Stimulated activated naive CD8-positive, alpha-beta T cell treated with anti-CD3 and anti-CD28 coated beads, Interleukin-15, amount 100 ng/mL, for 72 hours (primary cell): ENCODE data around the gene KRT16.
"Not testable (repeated sequence)": the region's sequence is repeated elsewhere in the genome, so short reads cannot be mapped to it uniquely, and the experiment has no call there.

Experiments
- ATAC-seq: fragments of 150-1000 bp; cut with Tn5 transposase; 2 replicates; pipeline ENCODE4 v1.10.0; 2021; ENCODE audit warnings: mild to moderate bottlenecking, moderate library complexity
- DNase-seq, 2 donors: peaks; one replicate each; pipeline ENCODE4 v3.0.0; 2021 to 2022
- H3K27ac Mint-ChIP-seq, 2 donors: one replicate each; pipeline ENCODE4 v1.8.0; 2022; ENCODE audit warnings: mild to moderate bottlenecking in 2 of 2, mixed read lengths in 2 of 2, moderate library complexity in 2 of 2
- H3K27me3 Mint-ChIP-seq: one replicate; pipeline ENCODE4 v1.8.0; 2022; ENCODE audit warnings: mixed read lengths
- H3K4me1 Mint-ChIP-seq: one replicate; pipeline ENCODE4 v1.8.0; 2022; ENCODE audit warnings: mild to moderate bottlenecking, mixed read lengths
- H3K4me3 Mint-ChIP-seq, 2 donors: one replicate each; pipeline ENCODE4 v1.8.0; 2022; ENCODE audit warnings: mild to moderate bottlenecking in 2 of 2, mixed read lengths in 2 of 2, moderate library complexity in 1 of 2
- H3K9me3 Mint-ChIP-seq, 2 donors: one replicate each; pipeline ENCODE4 v1.8.0; 2022; ENCODE audit warnings: mixed read lengths in 2 of 2

Gene KRT16

GRCh38 chr17:41624208-41625101, 11.9 kb upstream of the KRT16 start, which contains the start of gene KRT17:
KRT17 (minus strand) TSS chr17:41624575; CDS start chr17:41624509, 66 bp downstream.
- no peaks in the 10 kb centered on the region for H3K4me1 Mint-ChIP-seq
- ATAC-seq (no peak), DNase-seq (no peak)
- no peak within 1 kb of the TSS for H3K4me3 Mint-ChIP-seq
- H3K27me3 Mint-ChIP-seq = no peaks in the 10 kb centered on the region
- H3K9me3 Mint-ChIP-seq = no peaks in the 10 kb centered on the region
- peak within 1 kb of the TSS; percentile 17 to 68 for H3K27ac Mint-ChIP-seq

- H3K4me1 Mint-ChIP-seq, H3K4me3 Mint-ChIP-seq, H3K9me3 Mint-ChIP-seq, H3K27me3 Mint-ChIP-seq, DNase-seq, ATAC-seq: not testable (repeated sequence)
- H3K27ac Mint-ChIP-seq = peak overlapping the region; percentile 17 to 68
Measured at GRCh38 chr17:41623184-41623861, 10.8 kb upstream of the KRT16 start.

GRCh38 chr17:41622340-41623183, 10.0 kb upstream of the KRT16 start:
- not testable (repeated sequence) for H3K4me3 Mint-ChIP-seq, DNase-seq, H3K4me1 Mint-ChIP-seq, H3K9me3 Mint-ChIP-seq, H3K27me3 Mint-ChIP-seq, ATAC-seq
- peak overlapping the region in 1 of 2 donors; percentile 85 for H3K27ac Mint-ChIP-seq

GRCh38 chr17:41621916-41622315, 9.3 kb upstream of the KRT16 start:
- peak overlapping the region in 1 of 2 donors; percentile 41 for H3K27ac Mint-ChIP-seq
- ATAC-seq (no peak), DNase-seq (no peak)
- no peaks in the 10 kb centered on the region for H3K27me3 Mint-ChIP-seq
- no peaks in the 10 kb centered on the region for H3K4me1 Mint-ChIP-seq
- no peak overlapping the region for H3K4me3 Mint-ChIP-seq
- no peaks in the 10 kb centered on the region for H3K9me3 Mint-ChIP-seq

GRCh38 chr17:41621435-41621817, 8.9 kb upstream of the KRT16 start:
- ATAC-seq, H3K9me3 Mint-ChIP-seq, H3K27me3 Mint-ChIP-seq, DNase-seq, H3K27ac Mint-ChIP-seq, H3K4me1 Mint-ChIP-seq, H3K4me3 Mint-ChIP-seq: not testable (repeated sequence)

- H3K27me3 Mint-ChIP-seq = no peaks in the 10 kb centered on the region
- ATAC-seq = no peak
- no peaks in the 10 kb centered on the region for H3K9me3 Mint-ChIP-seq
Measured at GRCh38 chr17:41620583-41621434, 8.2 kb upstream of the KRT16 start.

GRCh38 chr17:41619927-41620582, 7.5 kb upstream of the KRT16 start:
- ATAC-seq, H3K27me3 Mint-ChIP-seq, H3K9me3 Mint-ChIP-seq, DNase-seq, H3K4me3 Mint-ChIP-seq, H3K4me1 Mint-ChIP-seq: not testable (repeated sequence)
- H3K27ac Mint-ChIP-seq = peak overlapping the region; percentile 38 to 79

More at GRCh38 chr17:41620583-41621434, 8.2 kb upstream of the KRT16 start:
- DNase-seq = no peak
- H3K4me1 Mint-ChIP-seq = no peaks in the 10 kb centered on the region
- H3K4me3 Mint-ChIP-seq = no peak overlapping the region
- no peak overlapping the region for H3K27ac Mint-ChIP-seq

GRCh38 chr17:41619036-41619926, 6.7 kb upstream of the KRT16 start:
- Mint-ChIP-seq H3K27ac (peak overlapping the region in 1 of 2 donors; percentile 79), H3K9me3 (no peaks in the 10 kb centered on the region), H3K4me3 (no peak overlapping the region), H3K4me1 (no peaks in the 10 kb centered on the region), H3K27me3 (no peaks in the 10 kb centered on the region)
- DNase-seq (no peak), ATAC-seq (no peak)

GRCh38 chr17:41618341-41619035, 5.9 kb upstream of the KRT16 start:
- Mint-ChIP-seq H3K4me1 (no peaks in the 10 kb centered on the region), H3K9me3 (no peaks in the 10 kb centered on the region), H3K4me3 (no peak overlapping the region), H3K27ac (no peak overlapping the region), H3K27me3 (peaks cover 6% of the 10 kb centered on the region)
- DNase-seq (no peak), ATAC-seq (no peak)

GRCh38 chr17:41617698-41618097, 5.1 kb upstream of the KRT16 start:
- no peak for ATAC-seq
- Mint-ChIP-seq H3K4me1 (no peaks in the 10 kb centered on the region), H3K27me3 (peaks cover 10% of the 10 kb centered on the region), H3K9me3 (no peaks in the 10 kb centered on the region), H3K27ac (no peak overlapping the region), H3K4me3 (no peak overlapping the region)
- DNase-seq = no peak

GRCh38 chr17:41617136-41617535, 4.6 kb upstream of the KRT16 start:
- no peak for ATAC-seq
- no peaks in the 10 kb centered on the region for H3K4me1 Mint-ChIP-seq
- H3K27me3 Mint-ChIP-seq = peaks cover 10% of the 10 kb centered on the region
- no peaks in the 10 kb centered on the region for H3K9me3 Mint-ChIP-seq
- no peak for DNase-seq
- H3K27ac Mint-ChIP-seq = peak overlapping the region in 1 of 2 donors; percentile 31
- H3K4me3 Mint-ChIP-seq = no peak overlapping the region

- H3K4me1 Mint-ChIP-seq, DNase-seq, H3K9me3 Mint-ChIP-seq, ATAC-seq, H3K27ac Mint-ChIP-seq, H3K4me3 Mint-ChIP-seq: not testable (repeated sequence)
- peaks cover 12% of the 10 kb centered on the region for H3K27me3 Mint-ChIP-seq
Measured at GRCh38 chr17:41616486-41616885, 3.9 kb upstream of the KRT16 start.

- H3K9me3 Mint-ChIP-seq = no peaks in the 10 kb centered on the region
- no peak for ATAC-seq
- no peak overlapping the region for H3K4me3 Mint-ChIP-seq
- no peak overlapping the region for H3K27ac Mint-ChIP-seq
- H3K27me3 Mint-ChIP-seq = peaks cover 22% of the 10 kb centered on the region
- no peaks in the 10 kb centered on the region for H3K4me1 Mint-ChIP-seq
- no peak for DNase-seq
Measured at GRCh38 chr17:41615454-41615853, 2.9 kb upstream of the KRT16 start.
